GM21367 (cell line): ENCODE measurements around the gene LGR4.

ENCODE experiments used
- ATAC-seq: cut with Tn5 transposase; IDR thresholded peaks from one replicate; pipeline ENCODE4 v1.9.1; 2021; ENCODE audit not compliant: unreplicated experiment

LGR4 gene

GRCh38 chr11:27404427-27404826, 68.2 kb downstream of the LGR4 start:
- ATAC-seq = no peak

GRCh38 chr11:27403195-27403594, 69.4 kb downstream of the LGR4 start:
- ATAC-seq = no peak

GRCh38 chr11:27402450-27402849, 70.1 kb downstream of the LGR4 start:
- no peak for ATAC-seq

GRCh38 chr11:27401833-27402316, 70.7 kb downstream of the LGR4 start:
- no peak for ATAC-seq

GRCh38 chr11:27401280-27401832, 71.2 kb downstream of the LGR4 start:
- no peak for ATAC-seq

GRCh38 chr11:27398400-27398770, 74.2 kb downstream of the LGR4 start:
- no peak for ATAC-seq

- ATAC-seq = no peak
These were observed 74.8 kb downstream of the LGR4 start for GRCh38 chr11:27397624-27398399.

- no peak for ATAC-seq
These were observed 76.2 kb downstream of the LGR4 start for GRCh38 chr11:27396259-27396839.

GRCh38 chr11:27395556-27396258, 76.9 kb downstream of the LGR4 start:
- ATAC-seq = no peak

GRCh38 chr11:27394781-27395228, 77.8 kb downstream of the LGR4 start:
- ATAC-seq = no peak

- no peak for ATAC-seq
These were observed 80.1 kb downstream of the LGR4 start for GRCh38 chr11:27392278-27393114.

GRCh38 chr11:27391331-27392015, 81.1 kb downstream of the LGR4 start:
- ATAC-seq = no peak

- ATAC-seq = no peak
These were observed 82.0 kb downstream of the LGR4 start for GRCh38 chr11:27390318-27391295.

- ATAC-seq = no peak
These were observed 83.7 kb downstream of the LGR4 start for GRCh38 chr11:27388869-27389268.

GRCh38 chr11:27388001-27388400, 84.6 kb downstream of the LGR4 start:
- no peak for ATAC-seq

- ATAC-seq = no peak
These were observed 85.2 kb downstream of the LGR4 start for GRCh38 chr11:27387362-27387761.

- no peak for ATAC-seq
These were observed 86.3 kb downstream of the LGR4 start for GRCh38 chr11:27386181-27386845.

GRCh38 chr11:27385245-27385644, 87.3 kb downstream of the LGR4 start:
- ATAC-seq = no peak
